Choroid plexus epithelial cell (primary cell): ENCODE results near the gene PIR.
A peak's percentile ranks its signal among the peaks of the same experiment; 100 is the strongest.

Experiments used
- DNase-seq: peaks from one replicate; pipeline ENCODE4 v3.0.0-alpha.2; 2010; ENCODE audit warnings: low read depth
- H3K4me3 ChIP-seq: 2 replicates; pipeline ENCODE4 v1.5.1; 2011; ENCODE audit warnings: low read depth, mild to moderate bottlenecking, control low read depth, low read length, moderate library complexity
- TF ChIP-seq, protein P1 (sequence below): conservative IDR thresholded peaks from 2 replicates; pipeline ENCODE4 v1.5.1; 2011; ENCODE audit warnings: low read depth, mild to moderate bottlenecking, control low read depth, inconsistent platforms, low read length, moderate library complexity

Gene PIR

DNA sequence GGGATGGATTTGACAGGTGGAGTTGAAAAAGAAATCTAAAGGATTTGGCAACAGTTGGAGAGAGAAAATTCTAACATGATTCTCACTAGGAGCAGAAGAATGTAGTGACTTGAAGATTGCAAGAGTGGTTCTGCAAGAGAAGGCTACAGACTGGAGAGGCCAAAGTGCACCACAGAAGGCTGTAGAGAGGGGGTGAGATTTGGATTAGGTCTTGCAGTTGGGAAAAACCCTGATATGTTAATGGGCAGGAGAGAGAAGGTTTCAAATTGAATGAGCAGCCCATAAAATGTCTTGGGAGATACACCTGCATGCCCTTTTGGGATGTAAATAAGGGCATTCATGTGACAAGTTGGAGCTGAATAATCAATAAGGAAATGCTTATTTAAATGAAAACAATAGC is 94.3 kb downstream of the PIR start:
- DNase-seq = no peak
- no peak overlapping the region for H3K4me3 ChIP-seq
- TF ChIP-seq, protein P1, sequence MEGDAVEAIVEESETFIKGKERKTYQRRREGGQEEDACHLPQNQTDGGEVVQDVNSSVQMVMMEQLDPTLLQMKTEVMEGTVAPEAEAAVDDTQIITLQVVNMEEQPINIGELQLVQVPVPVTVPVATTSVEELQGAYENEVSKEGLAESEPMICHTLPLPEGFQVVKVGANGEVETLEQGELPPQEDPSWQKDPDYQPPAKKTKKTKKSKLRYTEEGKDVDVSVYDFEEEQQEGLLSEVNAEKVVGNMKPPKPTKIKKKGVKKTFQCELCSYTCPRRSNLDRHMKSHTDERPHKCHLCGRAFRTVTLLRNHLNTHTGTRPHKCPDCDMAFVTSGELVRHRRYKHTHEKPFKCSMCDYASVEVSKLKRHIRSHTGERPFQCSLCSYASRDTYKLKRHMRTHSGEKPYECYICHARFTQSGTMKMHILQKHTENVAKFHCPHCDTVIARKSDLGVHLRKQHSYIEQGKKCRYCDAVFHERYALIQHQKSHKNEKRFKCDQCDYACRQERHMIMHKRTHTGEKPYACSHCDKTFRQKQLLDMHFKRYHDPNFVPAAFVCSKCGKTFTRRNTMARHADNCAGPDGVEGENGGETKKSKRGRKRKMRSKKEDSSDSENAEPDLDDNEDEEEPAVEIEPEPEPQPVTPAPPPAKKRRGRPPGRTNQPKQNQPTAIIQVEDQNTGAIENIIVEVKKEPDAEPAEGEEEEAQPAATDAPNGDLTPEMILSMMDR = no peak

DNA sequence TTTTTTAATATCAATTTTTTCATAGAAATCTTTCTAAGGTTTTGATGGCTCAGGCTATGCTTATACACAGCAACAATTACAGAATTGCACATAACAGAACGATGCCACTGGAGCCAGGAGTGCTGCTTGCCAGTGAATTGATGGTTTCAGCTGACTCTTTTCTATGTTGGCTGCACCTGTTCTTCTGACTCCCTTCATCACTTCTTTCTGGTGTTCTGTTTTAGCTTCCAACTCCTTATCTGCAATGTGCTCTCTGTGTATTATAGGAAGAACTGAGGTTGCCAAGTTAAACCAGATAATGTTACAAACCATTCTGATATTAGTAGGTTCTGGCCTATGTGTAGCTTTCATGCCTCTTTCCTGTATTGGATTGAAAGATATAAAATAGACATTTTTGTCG is 97.3 kb downstream of the PIR start:
- no peak overlapping the region for H3K4me3 ChIP-seq
- TF ChIP-seq, protein P1 = no peak
- DNase-seq = no peak

DNA sequence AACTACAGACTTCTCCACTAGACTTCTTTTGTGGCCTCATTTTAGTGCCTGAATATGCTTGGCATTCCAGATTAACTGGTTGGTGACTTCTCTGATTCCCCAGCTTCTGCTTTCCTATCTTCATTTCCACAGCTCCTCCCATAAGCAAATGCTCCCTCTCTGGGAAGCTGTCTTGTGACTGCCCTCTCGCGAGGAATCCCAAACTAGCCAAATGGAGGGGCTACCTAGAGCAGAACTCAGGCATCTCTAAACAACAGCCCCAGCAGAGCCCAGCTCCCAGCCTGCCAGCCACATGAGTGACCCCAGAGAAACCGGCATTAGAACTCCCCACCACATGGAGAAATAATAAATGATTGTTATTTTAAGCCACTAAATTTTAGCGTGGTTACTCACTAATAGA is 101.3 kb downstream of the PIR start:
- TF ChIP-seq, protein P1 = no peak
- no peak overlapping the region for H3K4me3 ChIP-seq
- no peak for DNase-seq

- TF ChIP-seq, protein P1 = no peak
- DNase-seq = peak; percentile 73
These were observed 108.8 kb downstream of the PIR start, which contains the start of gene VEGFD for GRCh38 chrX:15384304-15384703. Gene VEGFD (minus strand): TSS chrX:15384413. CDS start chrX:15383946, 467 bp downstream.

DNA sequence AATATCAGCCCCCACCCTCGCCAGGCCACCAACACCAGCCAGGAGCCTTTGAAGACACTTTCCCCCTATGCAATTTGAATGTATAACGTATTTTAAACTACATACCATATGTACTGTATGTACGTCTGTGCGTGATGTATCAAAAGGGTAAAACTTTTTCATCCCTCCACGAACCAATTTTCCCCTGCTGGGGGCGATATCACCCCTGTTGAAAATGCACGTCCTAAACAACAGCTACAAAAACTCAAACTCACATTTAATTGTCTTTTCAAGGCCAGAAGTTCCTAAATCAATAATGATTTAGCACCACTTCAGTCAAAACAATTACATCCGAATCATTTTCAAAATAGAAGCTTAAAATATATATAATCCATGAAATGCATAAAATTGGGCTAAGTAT is 110.3 kb downstream of the PIR start:
- TF ChIP-seq, protein P1 = peak; percentile 39
- DNase-seq = no peak
- H3K4me3 ChIP-seq = no peak overlapping the region

More at GRCh38 chrX:15384304-15384703, 108.8 kb downstream of the PIR start, which contains the start of gene VEGFD:
- H3K4me3 ChIP-seq = no peak within 1 kb of the TSS

DNA sequence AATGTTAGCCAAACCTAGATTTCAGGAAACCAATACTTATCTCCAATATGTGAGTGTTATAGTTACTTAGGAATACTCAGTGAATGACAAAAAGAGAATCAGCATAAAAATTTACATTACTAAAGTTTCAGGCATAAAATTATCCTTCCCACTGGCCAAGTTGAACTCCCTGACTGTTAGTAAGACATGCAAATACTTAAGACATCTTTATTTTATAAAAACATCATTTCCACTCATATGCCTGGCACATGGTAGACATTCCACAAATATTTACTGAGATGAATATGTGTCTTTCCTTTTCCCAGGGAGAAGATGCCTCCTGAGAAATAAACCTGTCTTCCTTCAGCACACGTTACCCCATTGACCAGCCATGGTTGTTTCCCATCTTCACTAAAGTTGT is 116.2 kb downstream of the PIR start:
- DNase-seq = peak; percentile 19
- TF ChIP-seq, protein P1 = no peak
- H3K4me3 ChIP-seq = no peak overlapping the region

DNA sequence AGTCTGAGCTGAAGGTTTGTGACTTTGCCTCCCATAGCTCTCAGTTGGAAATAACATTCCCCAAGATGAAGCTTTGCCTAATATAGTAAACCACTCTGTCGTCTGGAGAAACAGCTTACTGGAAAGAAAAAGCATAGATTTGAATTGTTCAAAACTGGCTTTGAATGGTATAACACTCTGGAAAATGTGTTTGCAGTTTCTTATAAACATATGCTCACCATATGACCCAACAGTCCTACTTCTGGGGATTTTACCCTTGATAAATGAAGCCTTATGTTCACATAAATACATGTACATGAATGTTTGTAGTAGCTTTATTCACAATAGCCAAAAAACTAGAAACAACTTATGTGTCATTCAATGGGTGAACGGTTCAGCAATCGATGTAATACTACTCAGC is 119.2 kb downstream of the PIR start:
- TF ChIP-seq, protein P1 = no peak
- H3K4me3 ChIP-seq = no peak overlapping the region
- DNase-seq = no peak
